Uterus (tissue), 4 donors: ENCODE results near the gene LTN1. TPM values are rescaled to one million over a fixed set of nuclear protein-coding genes. Genes with fewer than 3 reads are reported as not detected.
"Not testable (repeated sequence)": the region's sequence is repeated elsewhere in the genome, so short reads cannot be mapped to it uniquely, and the experiment has no call there.

Experiments used
- DNase-seq, 2 donors: peaks; one replicate each; pipeline ENCODE4 v3.0.0-alpha.2; 2019 to 2020
- H3K27ac ChIP-seq, 2 donors: fragments of 200-600 bp; sonication (generic); 1 replicate in 1 of 2; 2 replicates in 1 of 2; pipeline ENCODE4 v1.5.1; 2016 to 2018
- H3K27me3 ChIP-seq, 2 donors: fragments of 200-600 bp; sonication (generic); one replicate each; pipeline ENCODE4 v1.5.1; 2018 to 2019; ENCODE audit warnings: control low read depth in 1 of 2
- H3K36me3 ChIP-seq, 2 donors: fragments of 200-600 bp; sonication (generic); one replicate each; pipeline ENCODE4 v1.5.1; 2019; ENCODE audit warnings: control low read depth in 1 of 2
- H3K4me1 ChIP-seq, 2 donors: fragments of 200-600 bp; sonication (generic); one replicate each; pipeline ENCODE4 v1.5.1; 2018 to 2019; ENCODE audit warnings: control low read depth in 1 of 2
- H3K4me3 ChIP-seq, 2 donors: fragments of 200-600 bp; sonication (generic); 1 replicate in 1 of 2; 2 replicates in 1 of 2; pipeline ENCODE4 v1.5.1; 2018 to 2019; ENCODE audit warnings: mild to moderate bottlenecking in 1 of 2
- H3K9me3 ChIP-seq, 2 donors: fragments of 200-600 bp; sonication (generic); one replicate each; pipeline ENCODE4 v1.5.1; 2019; ENCODE audit warnings: control low read depth in 1 of 2
- POLR2A ChIP-seq, 2 donors: fragments of 450-650 bp; IDR thresholded peaks; one replicate each; pipeline ENCODE4 v1.6.1; 2016; ENCODE audit warnings: antibody characterized with exemption in 2 of 2, mild to moderate bottlenecking in 1 of 2, moderate library complexity in 1 of 2
- intact Hi-C: fragments of 100-400 bp; cut with DNase I; formaldehyde crosslinking; loops from one replicate; pipeline ENCODE4 v1.15.1; 2023; ENCODE audit warnings: low total_unique reads
- total RNA-seq, 4 donors: library from RNA; depleted of rRNA in 3 of 4; stranded (reverse); fragments of >200 nt in 3 of 4; gene quantifications; one replicate each; pipeline versions ENCODE4 v1.1.0 to v1.2.4, GENCODE V29; 2014 to 2023
- TF ChIP-seq, protein P1 (sequence below), 4 experiments: fragments of 200-600 bp in 2 of 4; fragments of 450-650 bp in 2 of 4; sonication (generic) in 2 of 4; IDR thresholded peaks; one replicate each; pipeline ENCODE4 v1.5.1; 2016 to 2019; ENCODE audit warnings: antibody characterized with exemption in 4 of 4, mild to moderate bottlenecking in 2 of 4, moderate library complexity in 1 of 4
- donor health status: DM: yes; HTN: yes; CAD: no.

The LTN1 gene
- total RNA-seq, 4 donors from 2014 or later = 13.8 to 61.0 (median 30.6) TPM

DNA sequence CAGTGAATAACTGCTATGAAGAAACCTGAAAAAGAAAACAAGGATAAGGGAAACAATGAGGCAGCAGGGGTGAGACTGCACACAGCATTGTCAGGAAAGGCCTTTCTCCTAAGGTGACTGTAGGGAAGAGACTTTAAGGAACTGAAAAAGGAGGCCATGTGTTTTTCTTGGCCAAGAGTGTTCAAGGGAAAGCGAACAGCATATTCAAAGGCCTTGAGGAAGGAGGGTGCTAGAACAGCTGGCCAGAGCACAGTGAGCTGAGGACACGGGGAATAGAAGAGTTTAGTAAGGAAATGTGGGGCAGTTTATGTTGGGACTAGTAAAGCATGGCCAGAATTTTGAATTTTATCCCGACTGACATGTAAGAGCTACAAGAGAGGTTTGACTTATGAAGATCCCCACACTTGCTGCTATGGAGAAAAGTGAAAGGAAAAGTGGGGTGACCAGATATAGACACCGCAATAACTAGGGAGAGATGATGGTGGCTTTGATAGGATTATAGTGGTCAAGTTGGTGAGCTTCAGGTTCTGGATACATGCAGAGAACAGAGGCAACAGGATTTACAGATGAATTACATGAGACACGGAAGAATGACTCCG, 25.1 kb upstream of the LTN1 start:
- peak overlapping the region in 1 of 2 donors; percentile 70 for H3K4me3 ChIP-seq
- intact Hi-C loops = no loop called here
- no peaks in the 10 kb centered on the region for H3K36me3 ChIP-seq
- H3K9me3 ChIP-seq = no peaks in the 10 kb centered on the region
- no peak for DNase-seq
- TF ChIP-seq, protein P1, sequence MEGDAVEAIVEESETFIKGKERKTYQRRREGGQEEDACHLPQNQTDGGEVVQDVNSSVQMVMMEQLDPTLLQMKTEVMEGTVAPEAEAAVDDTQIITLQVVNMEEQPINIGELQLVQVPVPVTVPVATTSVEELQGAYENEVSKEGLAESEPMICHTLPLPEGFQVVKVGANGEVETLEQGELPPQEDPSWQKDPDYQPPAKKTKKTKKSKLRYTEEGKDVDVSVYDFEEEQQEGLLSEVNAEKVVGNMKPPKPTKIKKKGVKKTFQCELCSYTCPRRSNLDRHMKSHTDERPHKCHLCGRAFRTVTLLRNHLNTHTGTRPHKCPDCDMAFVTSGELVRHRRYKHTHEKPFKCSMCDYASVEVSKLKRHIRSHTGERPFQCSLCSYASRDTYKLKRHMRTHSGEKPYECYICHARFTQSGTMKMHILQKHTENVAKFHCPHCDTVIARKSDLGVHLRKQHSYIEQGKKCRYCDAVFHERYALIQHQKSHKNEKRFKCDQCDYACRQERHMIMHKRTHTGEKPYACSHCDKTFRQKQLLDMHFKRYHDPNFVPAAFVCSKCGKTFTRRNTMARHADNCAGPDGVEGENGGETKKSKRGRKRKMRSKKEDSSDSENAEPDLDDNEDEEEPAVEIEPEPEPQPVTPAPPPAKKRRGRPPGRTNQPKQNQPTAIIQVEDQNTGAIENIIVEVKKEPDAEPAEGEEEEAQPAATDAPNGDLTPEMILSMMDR (IDR thresholded peaks at IDR 0.05) = no peak
- no peak for TF ChIP-seq POLR2A (IDR thresholded peaks at IDR 0.05)
- H3K4me1 ChIP-seq = no peaks in the 10 kb centered on the region
- H3K27me3 ChIP-seq = no peaks in the 10 kb centered on the region
- no peak overlapping the region for H3K27ac ChIP-seq

DNA sequence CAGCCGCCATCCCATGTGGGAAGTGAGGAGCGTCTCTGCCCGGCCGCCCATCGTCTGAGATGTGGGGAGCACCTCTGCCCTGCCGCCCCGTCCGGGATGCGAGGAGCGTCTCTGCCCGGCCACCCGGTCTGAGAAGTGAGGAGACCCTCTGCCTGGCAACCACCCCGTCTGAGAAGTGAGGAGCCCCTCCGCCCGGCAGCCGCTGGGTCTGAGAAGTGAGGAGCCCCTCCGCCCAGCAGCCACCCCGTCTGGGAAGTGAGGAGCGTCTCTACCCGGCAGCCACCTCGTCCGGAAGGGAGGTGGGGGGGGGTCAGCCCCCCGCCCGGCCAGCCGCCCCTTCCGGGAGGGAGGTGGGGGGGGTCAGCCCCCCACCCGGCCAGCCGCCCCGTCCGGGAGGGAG, 18.6 kb upstream of the LTN1 start:
- H3K36me3 ChIP-seq, H3K9me3 ChIP-seq, DNase-seq, H3K27ac ChIP-seq, intact Hi-C loops, H3K4me1 ChIP-seq, H3K4me3 ChIP-seq, H3K27me3 ChIP-seq: not testable (repeated sequence)

DNA sequence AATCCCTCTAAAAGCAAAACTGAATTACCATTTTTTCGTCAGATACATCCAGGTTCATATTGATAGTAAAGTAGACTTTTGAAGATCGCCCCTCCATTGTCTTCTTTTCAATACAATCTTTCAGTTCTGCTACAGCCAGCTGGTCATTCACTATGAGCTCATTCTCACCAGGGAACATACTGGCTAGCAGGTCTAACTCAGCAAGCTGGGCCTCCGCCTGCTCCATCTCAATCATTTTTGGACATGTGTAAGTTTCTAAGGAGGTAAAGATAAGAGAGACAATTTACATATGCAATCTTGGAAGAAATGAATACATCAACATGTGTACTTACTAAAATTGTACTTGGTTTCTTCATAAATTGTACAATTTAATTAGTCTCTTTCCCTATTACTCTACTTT, 15.7 kb upstream of the LTN1 start:
- DNase-seq = no peak
- intact Hi-C loops = no loop called here

DNA sequence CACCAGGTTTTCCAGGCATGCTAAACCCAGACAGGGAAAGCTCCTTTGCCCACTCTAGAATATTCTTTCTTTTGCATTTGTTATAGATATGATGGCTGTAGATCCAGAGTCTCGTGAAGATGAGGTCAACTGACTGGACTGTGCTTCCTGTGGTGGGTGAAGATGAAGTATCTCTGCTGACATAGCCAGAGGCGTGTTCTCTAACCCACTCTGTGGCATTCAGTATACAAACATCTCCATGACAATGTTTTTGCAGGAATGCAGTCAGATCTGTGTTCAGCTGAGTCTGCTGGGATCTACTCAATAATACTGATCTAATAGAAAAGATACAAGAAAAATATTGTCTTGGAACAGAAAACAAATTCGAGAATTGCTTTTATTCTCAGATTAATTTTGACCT, 15.1 kb upstream of the LTN1 start:
- Histone ChIP-seq H3K27me3 (no peaks in the 10 kb centered on the region), H3K36me3 (no peaks in the 10 kb centered on the region), H3K9me3 (no peaks in the 10 kb centered on the region), H3K4me3 (no peak overlapping the region), H3K27ac (no peak overlapping the region), H3K4me1 (no peaks in the 10 kb centered on the region)
- DNase-seq = no peak
- intact Hi-C loops = no loop called here
- TF ChIP-seq, protein P1 (IDR thresholded peaks at IDR 0.05) = no peak
- no peak for TF ChIP-seq POLR2A (IDR thresholded peaks at IDR 0.05)

More for the DNA sequence above, 15.7 kb upstream of the LTN1 start:
- Histone ChIP-seq H3K9me3 (no peaks in the 10 kb centered on the region), H3K27ac (no peak overlapping the region), H3K36me3 (no peaks in the 10 kb centered on the region), H3K4me1 (no peaks in the 10 kb centered on the region), H3K27me3 (no peaks in the 10 kb centered on the region), H3K4me3 (no peak overlapping the region)
- no peak for TF ChIP-seq POLR2A (IDR thresholded peaks at IDR 0.05)
- TF ChIP-seq, protein P1 (IDR thresholded peaks at IDR 0.05) = no peak

DNA sequence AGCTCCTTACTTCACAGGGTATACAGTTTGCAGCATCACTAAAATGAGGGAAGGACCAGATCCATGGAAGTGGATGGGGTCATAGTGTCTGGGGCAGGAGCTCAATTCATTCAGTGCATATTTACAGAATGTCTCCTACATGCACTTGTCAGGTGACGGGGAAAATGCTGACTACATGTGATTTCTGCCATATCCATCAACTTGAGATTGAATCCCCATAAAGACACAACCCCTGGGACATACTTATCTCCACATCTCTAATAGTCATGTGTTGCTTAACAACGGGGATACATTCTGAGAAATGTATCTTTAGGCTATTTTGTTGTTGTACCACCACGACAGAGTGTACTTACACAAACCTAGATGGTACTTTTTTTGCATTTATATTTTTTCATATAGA, 14.5 kb upstream of the LTN1 start:
- no peak for TF ChIP-seq POLR2A (IDR thresholded peaks at IDR 0.05)
- TF ChIP-seq, protein P1 (IDR thresholded peaks at IDR 0.05) = no peak
- intact Hi-C loops = no loop called here
- H3K36me3 ChIP-seq = no peaks in the 10 kb centered on the region
- no peaks in the 10 kb centered on the region for H3K9me3 ChIP-seq
- no peaks in the 10 kb centered on the region for H3K4me1 ChIP-seq
- no peak for DNase-seq
- no peaks in the 10 kb centered on the region for H3K27me3 ChIP-seq
- H3K4me3 ChIP-seq = no peak overlapping the region
- no peak overlapping the region for H3K27ac ChIP-seq

DNA sequence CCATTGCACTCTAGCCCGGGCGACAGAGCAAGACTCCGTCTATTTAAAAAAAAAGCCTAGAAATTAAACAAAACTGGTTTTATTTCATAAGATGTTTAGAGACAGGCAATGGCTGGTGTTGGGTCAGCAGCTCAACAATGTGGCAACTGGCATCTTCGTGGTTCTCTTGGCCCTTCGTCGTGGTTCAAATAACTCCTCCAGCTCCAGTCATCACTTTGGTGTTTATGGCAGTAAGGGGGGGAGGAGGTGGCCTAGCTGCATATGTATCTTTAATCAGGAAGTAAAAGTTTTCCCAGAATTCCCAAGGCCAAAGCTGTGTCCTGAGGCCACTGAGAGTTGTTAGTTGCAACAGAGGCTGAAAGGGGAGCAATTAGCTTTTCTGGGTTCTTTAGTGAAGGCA, 13.0 kb upstream of the LTN1 start:
- Histone ChIP-seq H3K27ac (no peak overlapping the region), H3K4me3 (no peak overlapping the region), H3K4me1 (no peaks in the 10 kb centered on the region), H3K27me3 (no peaks in the 10 kb centered on the region), H3K36me3 (no peaks in the 10 kb centered on the region), H3K9me3 (no peaks in the 10 kb centered on the region)
- no peak for DNase-seq
- TF ChIP-seq, protein P1 (IDR thresholded peaks at IDR 0.05) = no peak
- TF ChIP-seq POLR2A (IDR thresholded peaks at IDR 0.05) = no peak
- intact Hi-C loops = no loop called here
